Activated naive CD8-positive, alpha-beta T cell treated with anti-CD3 and anti-CD28 coated beads, Interleukin-2, amount 50 U/mL, for 16 hours (primary cell): ENCODE data around the gene BCL6.

Source experiments
- DNase-seq: peaks from one replicate; pipeline ENCODE4 v3.0.0-alpha.2; 2020; ENCODE audit warnings: low read depth, low spot score

BCL6 gene

DNA sequence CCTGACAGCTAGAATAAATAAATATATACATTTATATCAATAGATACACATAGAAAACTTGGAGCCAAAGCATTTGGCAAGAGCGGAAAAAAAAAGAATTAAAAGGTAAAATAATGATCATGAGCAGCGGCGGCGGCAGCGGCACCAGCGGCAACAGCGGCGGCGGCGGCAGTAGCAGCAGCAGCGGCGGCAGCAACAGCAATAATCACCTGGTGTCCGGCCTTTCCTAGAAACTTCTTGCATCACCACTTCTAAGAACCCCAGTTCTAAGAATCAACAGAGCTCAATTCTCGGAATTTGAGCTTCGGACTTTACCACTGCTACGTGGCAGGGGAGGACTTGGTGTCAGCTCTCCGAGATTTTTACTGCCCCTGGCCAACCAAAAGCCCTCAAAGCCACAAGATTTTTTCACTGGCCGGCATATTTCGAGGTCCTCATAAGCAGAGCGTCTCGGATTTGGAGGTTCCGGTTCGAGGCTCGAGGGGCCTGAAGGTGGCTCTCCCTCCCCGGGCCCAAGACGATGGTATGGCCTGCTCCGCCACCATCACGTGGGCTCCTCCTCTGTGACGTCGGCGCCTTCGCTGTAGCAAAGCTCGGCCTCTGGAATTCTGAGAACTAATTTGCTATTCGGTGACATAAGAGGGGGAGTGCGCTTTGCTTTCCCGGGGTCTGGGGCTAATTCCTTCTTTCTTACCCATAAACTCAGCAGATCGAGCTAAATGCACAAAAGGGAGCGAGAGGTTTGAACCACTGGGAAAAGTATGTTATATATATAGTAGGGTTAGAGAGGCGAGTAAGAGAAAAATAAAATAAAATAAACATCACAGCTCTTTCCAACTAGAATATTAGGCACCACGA is at the start of gene BCL6:
Gene BCL6, minus strand, starts transcription at position 268 of the 858 bp plus-strand sequence. CDS start 11,775 bp downstream, outside the sequence.
- peak; percentile 76 for DNase-seq

- no peak for DNase-seq
Measured at GRCh38 chr3:187794731-187795130, 49.5 kb upstream of the BCL6 start.

DNA sequence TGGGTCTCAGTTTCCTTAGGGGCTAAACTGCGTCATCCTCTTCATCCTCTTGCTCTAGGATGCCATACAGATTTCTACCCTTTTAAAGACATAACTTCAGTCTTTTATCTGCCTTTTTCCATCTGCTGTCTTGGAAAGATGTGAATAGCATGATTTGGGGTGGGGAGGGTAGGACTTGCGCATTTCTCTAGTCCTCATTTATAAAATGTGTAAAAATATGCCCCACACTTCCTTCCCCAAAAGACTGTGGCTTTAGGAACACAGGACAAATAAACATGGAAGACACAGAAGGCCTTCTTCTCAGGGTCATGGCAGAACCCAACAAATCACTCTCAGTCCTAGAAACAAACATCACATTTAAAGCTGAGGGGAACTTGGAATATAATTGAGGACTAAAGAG is 48.4 kb upstream of the BCL6 start:
- no peak for DNase-seq

DNA sequence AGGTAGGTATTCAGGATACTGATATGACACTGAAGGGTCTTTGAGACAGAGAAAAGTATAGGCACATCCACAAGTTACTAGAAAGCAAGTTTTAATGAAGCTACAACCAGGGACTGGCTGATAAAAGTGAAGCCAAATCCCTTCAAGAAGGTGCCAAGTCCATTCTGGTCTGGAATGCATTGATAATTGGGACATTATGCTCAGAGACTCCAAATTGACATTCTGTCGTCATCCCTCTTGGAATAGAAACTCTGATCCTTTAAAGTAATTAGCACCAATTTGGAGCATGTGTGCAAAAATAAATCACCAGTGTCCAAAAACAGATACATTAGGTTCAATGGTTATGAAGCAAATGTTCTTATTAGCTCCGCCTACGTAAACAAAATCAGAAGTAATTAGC is 47.3 kb upstream of the BCL6 start:
- DNase-seq: no peak

DNA sequence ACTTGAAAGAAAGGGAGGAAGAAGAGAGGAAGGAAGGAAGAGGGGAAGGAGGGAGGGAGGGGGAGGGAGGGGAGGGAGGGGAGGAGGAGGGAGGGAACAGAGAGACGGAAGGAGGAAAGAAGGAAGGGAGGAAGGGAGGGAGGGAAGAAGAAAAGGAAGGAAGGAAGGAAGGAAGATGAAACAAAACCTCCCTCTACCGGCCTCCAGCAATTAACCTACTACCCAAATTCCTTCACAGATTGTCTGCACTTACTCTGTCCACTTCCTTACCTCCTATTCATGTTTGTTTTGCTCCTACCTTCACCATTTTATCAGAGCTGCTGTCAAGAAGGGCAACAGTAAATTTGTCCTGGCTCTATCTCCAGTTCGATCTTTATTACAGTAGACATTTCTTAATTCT is 44.6 kb upstream of the BCL6 start:
- DNase-seq: no peak

GRCh38 chr3:187788984-187789857 is 44.0 kb upstream of the BCL6 start:
- no peak for DNase-seq

- no peak for DNase-seq
Measured at GRCh38 chr3:187783098-187783497, 37.8 kb upstream of the BCL6 start.

- DNase-seq: no peak
Measured at GRCh38 chr3:187782006-187782405, 36.7 kb upstream of the BCL6 start.

- no peak for DNase-seq
Measured at GRCh38 chr3:187781001-187781400, 35.7 kb upstream of the BCL6 start.

GRCh38 chr3:187778726-187779125 is 33.5 kb upstream of the BCL6 start:
- no peak for DNase-seq

- no peak for DNase-seq
Measured at GRCh38 chr3:187777331-187777941, 32.2 kb upstream of the BCL6 start.

DNA sequence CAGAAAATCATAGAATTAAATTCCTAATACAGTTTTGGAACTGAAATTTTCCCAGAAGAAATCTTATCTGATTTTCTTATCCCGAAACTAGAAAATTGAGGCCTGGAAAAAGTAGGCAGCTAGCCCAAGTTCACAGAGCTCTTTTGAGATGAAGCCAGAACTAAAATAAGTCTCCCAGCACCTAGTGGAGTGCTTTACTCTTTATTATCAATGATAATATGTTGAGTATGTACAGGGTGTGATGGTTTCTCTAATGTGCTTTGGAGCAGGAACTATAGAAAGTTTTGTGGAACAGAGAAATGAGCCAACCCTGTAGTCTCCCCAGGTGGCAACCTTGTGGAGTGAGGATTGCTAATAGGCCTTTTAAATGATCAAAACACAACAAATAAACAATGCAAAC is 30.3 kb upstream of the BCL6 start:
- DNase-seq: no peak

DNA sequence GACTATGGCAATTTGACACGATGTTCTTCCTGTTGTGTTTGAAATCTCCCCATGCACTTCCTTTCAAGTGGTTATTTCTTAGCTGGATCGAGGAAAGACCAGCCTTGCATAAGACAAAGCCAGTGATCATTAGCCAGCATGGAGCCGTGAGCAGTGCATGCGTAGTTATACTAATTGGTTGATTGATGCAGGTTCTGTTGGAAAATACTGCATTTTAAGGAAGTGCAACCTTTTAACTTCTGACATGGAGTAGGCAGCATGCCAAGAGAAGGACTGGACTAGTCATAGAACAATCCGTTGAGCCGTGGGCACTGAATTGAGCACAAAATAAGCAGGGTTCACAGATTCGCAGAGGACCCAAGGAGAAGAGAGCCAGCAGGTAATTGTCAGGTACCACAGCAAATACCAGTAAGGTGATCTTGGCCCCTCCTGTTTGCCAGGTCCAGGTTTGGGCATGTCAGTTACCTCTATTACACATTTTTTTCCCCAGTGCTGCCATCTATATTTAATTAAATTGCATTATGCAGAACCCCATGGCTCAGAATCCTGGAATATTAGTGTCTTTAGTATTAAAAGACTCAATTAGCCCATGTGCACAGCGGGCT is 29.0 kb upstream of the BCL6 start:
- DNase-seq: no peak

DNA sequence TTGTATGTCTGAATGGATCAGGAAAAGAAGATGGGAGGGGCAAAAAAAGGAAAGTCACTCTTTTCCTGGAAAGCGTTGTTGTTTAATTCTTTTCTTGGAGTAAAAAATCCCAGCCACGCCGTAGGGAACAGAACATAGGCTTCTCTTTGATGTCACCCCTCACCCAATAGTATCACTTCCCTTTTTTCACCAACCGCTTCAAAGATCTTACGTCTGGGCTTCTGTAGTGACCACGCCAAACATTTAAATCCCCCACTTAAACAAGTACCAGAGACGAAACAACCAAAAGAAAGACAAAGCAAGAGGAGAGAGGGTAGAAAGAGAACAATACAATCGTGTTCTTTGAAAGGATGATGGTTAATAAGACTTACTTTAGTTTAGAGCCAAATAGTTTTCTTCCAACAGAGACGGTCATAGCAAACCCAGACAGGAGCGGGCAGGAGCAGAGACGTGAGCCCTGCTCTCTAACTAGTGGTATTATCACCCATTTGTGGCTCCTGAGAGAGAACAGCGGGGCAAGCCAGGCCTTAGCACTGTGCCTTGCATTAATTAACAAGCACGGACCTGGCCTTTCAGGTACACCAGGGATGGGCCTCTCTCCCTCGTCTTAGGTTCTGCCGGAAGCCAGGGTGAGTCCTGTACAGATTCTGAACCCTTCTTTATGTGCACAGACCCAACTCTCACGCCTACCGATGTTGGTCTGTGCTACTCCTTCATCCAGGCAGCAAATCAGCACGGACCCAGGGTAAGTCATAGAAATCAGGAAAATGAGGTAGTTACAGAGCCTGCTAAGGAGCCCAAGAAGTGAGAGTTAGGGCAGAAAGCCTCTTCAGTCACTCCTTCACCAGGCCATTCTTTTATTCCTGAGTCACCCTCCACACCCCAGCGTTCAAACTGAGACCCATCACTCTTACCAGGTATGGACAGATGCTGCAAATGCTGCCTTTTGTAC is 28.2 kb upstream of the BCL6 start:
- no peak for DNase-seq

- no peak for DNase-seq
Measured at GRCh38 chr3:187770224-187770623, 25.0 kb upstream of the BCL6 start.

DNA sequence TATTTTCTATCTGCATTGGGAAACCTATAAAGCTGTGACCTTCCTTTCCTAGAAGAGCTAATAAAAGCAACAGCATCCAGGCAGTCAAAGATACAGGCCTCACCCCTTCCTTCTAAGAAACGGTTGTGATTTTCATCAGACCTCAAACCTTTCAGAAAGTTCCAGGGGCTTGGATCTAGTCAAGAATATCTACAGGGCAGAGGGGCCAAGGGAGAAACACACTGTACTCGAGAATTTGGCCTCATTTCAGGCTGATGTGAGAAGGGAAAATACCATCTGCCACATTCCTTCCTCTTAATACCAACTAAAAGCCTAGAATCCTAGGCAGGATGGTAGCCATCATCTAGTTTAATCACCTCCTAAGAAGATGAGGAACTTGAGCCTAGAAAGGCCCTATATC is 24.5 kb upstream of the BCL6 start:
- DNase-seq: no peak

GRCh38 chr3:187767266-187768012 is 22.2 kb upstream of the BCL6 start:
- DNase-seq: no peak

GRCh38 chr3:187765342-187765741 is 20.1 kb upstream of the BCL6 start:
- DNase-seq: no peak

- DNase-seq: no peak
Measured at GRCh38 chr3:187763850-187764648, 18.8 kb upstream of the BCL6 start.
